Skin epidermis (tissue), 12 donors: ENCODE measurements around the gene RPS6KA2.

Source experiments
- H3K27ac ChIP-seq, 21 experiments: fragments of 200-600 bp; sonication (generic) in 11 of 21; one replicate each; pipeline ENCODE4 v1.5.0; 2020; ENCODE audit warnings: mild to moderate bottlenecking in 3 of 21, inconsistent platforms in 2 of 21, moderate library complexity in 2 of 21
- H3K4me3 ChIP-seq, 7 experiments: fragments of 200-600 bp; sonication (generic) in 2 of 7; one replicate each; pipeline ENCODE4 v1.5.0; 2020; ENCODE audit warnings: inconsistent platforms in 2 of 7, mild to moderate bottlenecking in 2 of 7, moderate library complexity in 1 of 7

The RPS6KA2 gene

GRCh38 chr6:166466178-166467122 is 160.6 kb downstream of the RPS6KA2 start:
- H3K27ac ChIP-seq: no peak overlapping the region
- H3K4me3 ChIP-seq: no peak overlapping the region

- Histone ChIP-seq H3K27ac (no peak overlapping the region), H3K4me3 (no peak overlapping the region)
These were observed 161.4 kb downstream of the RPS6KA2 start for GRCh38 chr6:166465671-166466087.

DNA sequence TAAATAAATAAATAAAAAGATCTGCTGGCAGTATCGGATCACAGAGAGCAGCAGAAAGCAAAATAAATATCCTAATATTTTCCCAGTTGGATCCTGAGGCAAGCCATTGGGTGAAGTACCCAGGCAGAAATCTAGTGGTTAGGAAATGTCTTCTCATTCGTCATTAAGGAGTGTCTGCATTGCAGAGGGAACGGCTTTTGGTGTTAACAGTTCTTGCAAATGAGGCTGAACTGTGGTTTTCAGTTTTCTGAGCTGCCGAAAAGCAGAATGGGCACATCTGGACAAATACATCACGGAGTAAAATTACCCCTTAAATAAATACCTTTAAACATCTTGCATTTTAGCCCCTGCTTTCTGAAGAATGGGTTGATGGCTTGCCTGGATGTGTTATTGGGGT is 162.1 kb downstream of the RPS6KA2 start:
- Histone ChIP-seq H3K27ac (no peak overlapping the region), H3K4me3 (no peak overlapping the region)

DNA sequence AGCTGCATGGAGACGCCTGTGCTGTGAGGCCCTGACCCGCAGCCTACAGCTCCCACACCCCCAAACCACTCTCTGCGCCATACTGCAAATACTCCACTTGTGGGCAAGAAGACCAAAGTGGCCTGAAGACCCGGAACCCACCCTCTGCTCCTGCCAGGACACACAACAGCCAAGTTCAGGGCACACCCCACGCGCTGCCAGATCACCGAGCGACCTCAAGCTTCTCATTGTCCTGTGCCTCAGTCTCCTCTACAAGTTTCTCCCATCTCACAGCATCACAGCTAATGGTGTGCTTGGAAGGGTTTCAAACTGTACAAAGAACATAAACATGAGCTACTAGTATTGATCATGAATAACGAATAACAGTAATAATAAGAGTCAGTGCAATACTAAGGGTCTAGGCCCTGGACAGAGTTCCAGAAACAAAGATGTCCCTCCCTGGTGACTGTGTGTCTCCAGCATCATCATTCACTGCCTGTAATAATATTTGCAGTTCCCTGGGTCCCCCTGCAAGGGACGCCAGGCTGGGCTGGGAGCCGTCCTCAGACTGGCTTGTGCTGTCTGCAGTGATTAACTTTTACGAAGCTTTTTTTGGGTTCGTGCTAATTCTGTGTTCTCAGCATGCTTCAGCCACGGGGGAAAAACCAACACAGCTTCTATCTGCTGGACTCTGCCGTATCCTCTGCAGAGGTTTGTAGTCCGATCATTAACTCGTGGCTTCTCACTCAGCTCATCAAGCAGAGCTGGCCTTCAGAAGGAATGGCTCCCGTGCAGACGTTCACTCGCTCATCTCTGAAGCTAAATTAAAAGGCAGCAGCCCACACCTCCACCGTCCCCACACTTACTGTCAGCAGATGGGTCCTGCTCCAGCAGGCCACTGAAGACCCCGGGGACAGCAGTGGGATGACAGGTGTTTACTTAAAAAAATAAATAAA is 162.7 kb downstream of the RPS6KA2 start:
- Histone ChIP-seq H3K27ac (no peak overlapping the region), H3K4me3 (no peak overlapping the region)

GRCh38 chr6:166463359-166464067 is 163.5 kb downstream of the RPS6KA2 start:
- Histone ChIP-seq H3K27ac (no peak overlapping the region), H3K4me3 (no peak overlapping the region)

DNA sequence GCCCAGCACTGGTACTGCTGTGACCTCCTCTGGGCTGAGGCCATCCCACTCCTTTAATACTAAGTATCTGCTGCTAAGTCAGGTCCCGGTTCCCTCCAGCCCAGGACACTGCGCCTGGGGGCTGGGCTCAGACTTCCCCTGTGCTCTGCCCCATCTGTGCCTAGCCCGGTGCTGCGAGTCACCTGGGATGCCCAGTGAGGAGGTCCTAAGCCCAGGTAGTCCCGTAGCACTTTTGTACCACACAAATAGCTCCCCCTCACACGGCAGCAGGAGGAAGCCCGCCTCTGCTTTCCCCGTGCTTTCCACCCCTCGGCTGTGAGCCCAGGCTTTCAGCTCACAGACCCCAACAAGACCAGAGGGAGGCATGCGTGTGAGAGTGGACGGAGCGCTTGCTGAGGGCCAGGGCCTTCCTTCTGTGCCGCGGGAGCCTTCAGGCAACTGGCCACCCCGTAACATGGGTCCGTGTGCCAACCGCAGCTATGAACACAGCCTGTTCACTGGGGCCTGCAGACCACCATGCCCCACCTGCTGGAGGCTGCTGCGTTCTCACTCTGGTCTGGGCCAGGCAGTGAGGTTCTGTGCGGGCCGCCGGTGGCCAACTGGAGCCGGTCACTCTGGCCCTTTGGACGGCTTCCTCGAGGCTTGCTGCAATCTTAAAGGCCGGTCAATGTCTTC is 164.5 kb downstream of the RPS6KA2 start:
- H3K27ac ChIP-seq: no peak overlapping the region
- no peak overlapping the region for H3K4me3 ChIP-seq

DNA sequence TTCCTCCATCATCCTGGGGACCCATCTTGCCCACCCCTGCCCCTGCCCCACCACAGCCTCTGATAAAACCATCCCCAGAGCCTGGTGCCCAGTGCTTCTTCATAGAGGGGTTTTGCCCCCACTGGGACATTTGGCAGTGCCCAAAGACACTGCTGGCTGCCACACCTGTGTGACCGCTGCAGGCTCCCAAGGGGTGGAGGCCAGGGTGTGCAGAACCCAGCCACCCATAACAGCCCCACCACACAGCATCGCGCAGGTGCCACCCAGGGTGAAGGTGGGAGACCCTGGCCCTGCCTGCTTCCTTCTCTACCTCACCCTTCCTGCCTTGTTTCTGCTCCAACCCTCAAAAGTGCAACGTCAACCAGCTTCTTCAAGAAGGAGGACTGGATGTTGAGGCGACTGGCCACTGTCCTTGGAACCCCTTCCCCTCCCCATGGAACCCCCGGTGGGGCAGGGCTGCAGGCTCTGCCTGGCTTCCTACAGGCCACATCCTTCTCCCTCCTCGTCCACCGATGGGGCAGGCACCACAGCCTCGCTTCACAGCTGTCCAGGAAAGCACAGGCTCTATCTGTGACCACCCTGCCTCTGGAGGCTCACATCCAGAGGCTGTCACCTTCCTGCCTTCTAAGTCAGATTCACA is 165.1 kb downstream of the RPS6KA2 start:
- H3K4me3 ChIP-seq: no peak overlapping the region

GRCh38 chr6:166460473-166461437 is 166.3 kb downstream of the RPS6KA2 start:
- peak overlapping the region in 1 of 21 experiments; percentile 26 for H3K27ac ChIP-seq
- H3K4me3 ChIP-seq: no peak overlapping the region

More for the DNA sequence above, 165.1 kb downstream of the RPS6KA2 start:
- no peak overlapping the region for H3K27ac ChIP-seq

DNA sequence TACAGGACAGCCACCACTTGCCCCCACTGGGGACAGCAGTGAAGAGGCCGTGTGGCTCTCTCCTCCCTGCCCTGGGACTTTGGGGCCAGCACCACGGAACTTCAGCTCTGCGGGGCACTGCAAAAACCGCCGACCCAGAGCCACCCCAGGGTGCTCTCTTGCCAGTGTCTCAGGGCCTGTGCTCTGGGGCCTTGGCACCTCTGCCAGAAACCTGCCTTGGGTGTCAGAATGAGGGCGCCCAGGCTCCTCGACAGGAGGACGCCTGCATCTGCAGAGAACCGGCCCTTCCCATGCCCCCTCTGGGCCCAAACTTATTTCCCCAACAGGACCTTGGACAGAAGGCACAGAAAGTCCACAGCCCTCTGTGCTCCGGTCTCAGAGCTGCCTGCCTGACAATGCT is 167.1 kb downstream of the RPS6KA2 start:
- peak overlapping the region in 1 of 21 experiments; percentile 26 for H3K27ac ChIP-seq
- H3K4me3 ChIP-seq: no peak overlapping the region

DNA sequence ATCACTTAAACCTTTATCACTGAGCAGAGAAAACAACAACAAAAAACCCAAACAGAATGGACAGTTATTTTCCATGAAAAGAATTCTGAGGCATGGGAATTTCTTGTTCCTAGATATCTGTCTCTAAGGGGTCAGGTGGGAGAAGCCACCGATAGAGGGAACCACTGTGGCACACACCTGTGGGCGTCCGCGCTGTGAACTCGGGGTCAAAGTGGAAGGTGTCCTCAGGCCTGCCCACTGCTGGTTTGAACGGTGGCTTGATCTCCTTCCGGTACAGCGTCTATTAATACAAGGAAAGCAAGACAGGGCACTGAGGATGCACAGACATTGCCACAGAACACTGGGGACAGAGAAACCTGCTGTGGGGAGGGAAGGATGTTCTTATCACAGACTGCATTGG is 167.8 kb downstream of the RPS6KA2 start:
- no peak overlapping the region for H3K27ac ChIP-seq
- no peak overlapping the region for H3K4me3 ChIP-seq

GRCh38 chr6:166456395-166457156 is 170.5 kb downstream of the RPS6KA2 start:
- H3K27ac ChIP-seq: no peak overlapping the region
- no peak overlapping the region for H3K4me3 ChIP-seq

DNA sequence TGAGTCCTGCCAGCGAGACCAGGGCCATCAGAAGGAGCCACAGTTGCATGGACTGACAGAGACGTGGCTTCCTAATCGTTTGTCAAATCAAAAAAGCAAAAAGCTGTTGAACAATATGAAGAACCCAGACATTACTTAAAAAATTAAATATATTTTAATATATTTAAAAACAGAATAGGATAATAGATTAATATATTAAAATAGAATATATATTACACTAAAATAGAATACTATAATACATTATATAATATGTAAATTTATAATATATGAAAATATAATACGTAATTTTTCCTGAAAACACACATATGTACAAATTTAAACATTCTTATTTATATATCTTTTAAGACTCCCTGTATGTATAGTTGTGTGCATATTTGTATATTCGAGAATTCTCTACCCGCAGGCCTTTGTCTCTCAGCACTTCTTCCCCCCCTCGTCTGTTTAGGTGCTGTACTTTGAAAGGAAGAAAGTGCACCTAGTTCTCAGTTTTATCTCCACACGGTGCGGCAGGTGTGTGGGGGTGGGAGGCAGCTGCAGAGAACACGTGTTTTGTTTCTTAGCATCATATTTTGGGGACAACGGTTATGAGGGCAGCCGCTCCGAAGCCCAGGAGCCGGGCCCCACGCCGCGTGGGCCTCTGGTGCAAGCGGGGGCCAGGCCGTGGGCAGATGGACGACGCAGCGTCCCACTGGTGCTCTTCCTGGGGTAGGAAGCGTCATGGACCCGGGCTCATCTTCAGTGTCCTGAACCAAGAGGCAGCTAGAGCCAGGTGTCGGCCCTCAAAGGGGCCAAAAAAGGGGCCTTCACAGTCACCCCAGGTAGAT is 172.1 kb downstream of the RPS6KA2 start:
- H3K4me3 ChIP-seq: no peak overlapping the region
- no peak overlapping the region for H3K27ac ChIP-seq

GRCh38 chr6:166453651-166454050 is 173.4 kb downstream of the RPS6KA2 start:
- H3K4me3 ChIP-seq: no peak overlapping the region
- H3K27ac ChIP-seq: no peak overlapping the region

DNA sequence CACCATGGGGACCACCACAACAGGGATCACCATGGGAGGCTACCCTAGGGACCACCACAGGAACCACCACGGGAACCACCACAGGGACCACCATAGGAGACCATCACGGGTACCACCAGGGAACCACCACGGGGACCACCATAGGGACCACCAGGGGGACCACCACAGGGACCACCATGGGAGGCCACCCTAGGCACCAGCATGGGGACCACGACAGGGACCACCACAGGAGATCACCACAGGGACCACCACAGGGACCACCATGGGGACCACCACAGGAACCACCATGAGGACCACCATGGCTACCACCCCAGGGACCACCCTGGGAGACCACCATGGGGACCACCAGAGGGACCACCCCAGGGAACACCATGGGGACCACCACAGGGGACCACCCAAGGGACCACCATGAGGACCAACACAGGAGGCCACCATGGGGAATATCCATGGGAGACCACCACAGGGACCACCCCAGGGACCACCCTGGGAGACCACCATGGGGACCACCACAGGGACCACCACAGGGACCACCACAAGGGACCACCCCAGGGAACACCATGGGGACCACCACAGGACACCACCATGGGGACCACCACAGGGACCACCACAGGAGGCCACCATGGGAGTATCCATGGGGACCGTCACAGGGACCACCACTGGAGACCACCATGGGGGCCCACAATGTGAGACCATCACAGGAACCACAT is 176.7 kb downstream of the RPS6KA2 start:
- Histone ChIP-seq H3K4me3 (no peak overlapping the region), H3K27ac (no peak overlapping the region)

DNA sequence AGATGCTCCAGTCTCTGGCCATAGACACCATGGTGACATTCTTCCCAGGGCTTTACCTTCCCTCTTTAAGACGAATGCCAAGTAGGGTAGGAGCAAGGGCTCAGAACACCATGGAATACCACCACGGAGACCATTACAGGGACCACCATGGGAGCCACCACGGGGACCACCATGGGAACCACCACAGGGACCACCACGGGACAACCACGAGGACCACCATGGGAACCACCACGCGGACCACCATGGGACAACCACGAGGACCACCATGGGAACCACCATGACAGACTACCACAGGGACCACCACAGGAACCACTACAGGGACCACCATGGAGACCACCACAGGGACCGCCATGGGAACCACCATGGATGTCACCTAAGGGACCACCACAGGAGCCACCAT is 177.4 kb downstream of the RPS6KA2 start:
- Histone ChIP-seq H3K4me3 (no peak overlapping the region), H3K27ac (no peak overlapping the region)

- H3K27ac ChIP-seq: no peak overlapping the region
- no peak overlapping the region for H3K4me3 ChIP-seq
These were observed 178.0 kb downstream of the RPS6KA2 start for GRCh38 chr6:166449036-166449435.
